ENCODE measurements around the gene LIG1. TPM values are rescaled to one million over a fixed set of nuclear protein-coding genes. Genes with fewer than 3 reads are reported as not detected.

Gene LIG1
- total RNA-seq (2014; rRNA removed; shearing (Covaris generic)) (75.0 and 79.3 TPM in 2 replicates), polyA plus RNA-seq (2016; fragmentation: Nextera tagmentation; extraction: Ambion mirVana) (96.9 and 122 TPM in 2 replicates)
- long read RNA-seq, transcript LIG1-201 (28 exons, 3,384 nt): major isoform, 14 of 28 reads
- long read RNA-seq, partial matches to known transcripts: 6 of 28 reads
- long read RNA-seq, other reads (novel, unspliced or antisense): 8 of 28 reads

DNA sequence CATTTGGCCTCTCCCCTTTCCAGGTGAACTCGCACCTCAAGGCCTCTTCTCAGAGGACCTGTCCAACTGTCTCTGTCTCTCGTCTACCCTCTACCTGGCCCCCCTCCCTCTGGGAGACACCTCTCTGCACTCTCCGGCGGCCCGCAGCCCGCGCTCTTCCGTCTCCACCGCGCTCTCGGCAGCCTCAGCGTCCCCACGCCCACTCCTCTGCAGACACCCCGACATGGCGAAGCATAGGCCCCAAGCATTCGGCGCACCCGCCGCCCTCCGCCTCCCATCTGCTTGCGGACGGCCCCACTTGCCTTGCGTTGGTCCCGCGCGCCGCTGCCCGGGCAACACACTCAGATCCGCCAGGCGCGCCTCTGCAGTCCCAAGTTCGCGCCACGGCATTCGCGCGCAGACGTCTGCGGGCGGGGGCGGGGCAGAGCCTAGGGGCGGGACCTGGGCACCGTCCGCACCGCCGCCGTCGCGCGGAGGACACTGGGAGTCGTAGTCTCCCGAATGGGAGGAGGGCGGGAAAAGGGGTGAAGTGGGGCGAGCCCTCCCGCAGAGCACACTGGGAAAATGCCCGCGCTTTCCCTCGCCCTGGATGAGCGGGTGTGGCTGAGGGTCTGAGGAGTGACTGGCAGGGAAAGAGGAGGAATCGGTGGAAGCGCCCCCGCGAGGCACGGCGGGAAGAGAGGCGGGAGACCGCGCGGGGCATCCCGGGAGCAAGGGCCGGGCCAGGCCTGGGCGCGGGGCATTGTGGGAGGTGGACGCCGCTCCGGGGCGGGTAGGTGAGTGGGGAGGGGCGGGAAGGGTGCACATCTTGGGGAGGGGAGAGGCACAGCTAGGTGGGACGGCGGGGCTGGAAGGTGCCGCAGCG, at the start of gene LIG1, which contains the start of gene ZSWIM9:
Gene LIG1, minus strand, starts transcription at position 406 of the 865 bp plus-strand sequence. CDS start 4,778 bp downstream, outside the sequence.
Gene ZSWIM9, plus strand, starts transcription at position 742 of the 865 bp plus-strand sequence. CDS start 1,123 bp downstream, outside the sequence.
- Mint-ChIP-seq H3K9me3 (no peaks in the 10 kb centered on the region; the same call in 1 of the 3 replicates), H3K4me3 (peak within 1 kb of the TSS; percentile 95), H3K27ac (peak within 1 kb of the TSS; percentile 97), H3K27me3 (ENCODE audit: insufficient read depth, low read depth, poor library complexity) (peaks cover 8% of the 10 kb centered on the region), H3K36me3 (ENCODE audit: low read depth) (peaks cover 33% of the 10 kb centered on the region), H3K4me1 (peaks cover 17% of the 10 kb centered on the region)
- H3K9me2 ChIP-seq (ENCODE audit: insufficient read depth): no peaks in the 10 kb centered on the region
- peak within 1 kb of the TSS; percentile 97 for H3K27ac ChIP-seq (ENCODE audit: low read depth)
- peaks cover 23% of the 10 kb centered on the region for H4K20me1 ChIP-seq (replicated peaks; ENCODE audit: insufficient read depth)
- H3K4me2 ChIP-seq: peak within 1 kb of the TSS; percentile 98
- peak within 1 kb of the TSS; percentile 92 for H3K4me3 ChIP-seq
- H3K27me3 ChIP-seq (ENCODE audit: insufficient read depth): no peaks in the 10 kb centered on the region
- DNase-seq (ENCODE audit: low spot score): peak; percentile 94
- H3K79me2 ChIP-seq (replicated peaks; ENCODE audit: insufficient read depth): peaks cover 59% of the 10 kb centered on the region
- ATAC-seq: peak; percentile 87
- no peaks in the 10 kb centered on the region for H3F3A ChIP-seq (replicated peaks; ENCODE audit: low read depth)
- peaks cover 8% of the 10 kb centered on the region for H3K4me1 ChIP-seq (ENCODE audit: insufficient read depth)
- H2AFZ ChIP-seq: peak within 1 kb of the TSS; percentile 98
- TF ChIP-seq STAT1 (IDR thresholded peaks at IDR 0.05; ENCODE audit: unreplicated experiment) (no peak), EZH2phosphoT487 (IDR thresholded peaks at IDR 0.05; ENCODE audit: unreplicated experiment) (no peak), ZNF462 (CRISPR knock-in tag; IDR thresholded peaks at IDR 0.05) (no peak), POLR2AphosphoS5 (IDR thresholded peaks at IDR 0.05; ENCODE audit: low read depth) (peak; percentile 71), CREB1 (CRISPR knock-in tag; IDR thresholded peaks at IDR 0.05; ENCODE audit: low read depth) (0 out of 2 replicates have a peak, but pooled peaks have one; percentile 49)
- TF ChIP-seq, protein P1, sequence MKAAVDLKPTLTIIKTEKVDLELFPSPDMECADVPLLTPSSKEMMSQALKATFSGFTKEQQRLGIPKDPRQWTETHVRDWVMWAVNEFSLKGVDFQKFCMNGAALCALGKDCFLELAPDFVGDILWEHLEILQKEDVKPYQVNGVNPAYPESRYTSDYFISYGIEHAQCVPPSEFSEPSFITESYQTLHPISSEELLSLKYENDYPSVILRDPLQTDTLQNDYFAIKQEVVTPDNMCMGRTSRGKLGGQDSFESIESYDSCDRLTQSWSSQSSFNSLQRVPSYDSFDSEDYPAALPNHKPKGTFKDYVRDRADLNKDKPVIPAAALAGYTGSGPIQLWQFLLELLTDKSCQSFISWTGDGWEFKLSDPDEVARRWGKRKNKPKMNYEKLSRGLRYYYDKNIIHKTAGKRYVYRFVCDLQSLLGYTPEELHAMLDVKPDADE (IDR thresholded peaks at IDR 0.05): peak; percentile 81
- TF ChIP-seq, protein P2, sequence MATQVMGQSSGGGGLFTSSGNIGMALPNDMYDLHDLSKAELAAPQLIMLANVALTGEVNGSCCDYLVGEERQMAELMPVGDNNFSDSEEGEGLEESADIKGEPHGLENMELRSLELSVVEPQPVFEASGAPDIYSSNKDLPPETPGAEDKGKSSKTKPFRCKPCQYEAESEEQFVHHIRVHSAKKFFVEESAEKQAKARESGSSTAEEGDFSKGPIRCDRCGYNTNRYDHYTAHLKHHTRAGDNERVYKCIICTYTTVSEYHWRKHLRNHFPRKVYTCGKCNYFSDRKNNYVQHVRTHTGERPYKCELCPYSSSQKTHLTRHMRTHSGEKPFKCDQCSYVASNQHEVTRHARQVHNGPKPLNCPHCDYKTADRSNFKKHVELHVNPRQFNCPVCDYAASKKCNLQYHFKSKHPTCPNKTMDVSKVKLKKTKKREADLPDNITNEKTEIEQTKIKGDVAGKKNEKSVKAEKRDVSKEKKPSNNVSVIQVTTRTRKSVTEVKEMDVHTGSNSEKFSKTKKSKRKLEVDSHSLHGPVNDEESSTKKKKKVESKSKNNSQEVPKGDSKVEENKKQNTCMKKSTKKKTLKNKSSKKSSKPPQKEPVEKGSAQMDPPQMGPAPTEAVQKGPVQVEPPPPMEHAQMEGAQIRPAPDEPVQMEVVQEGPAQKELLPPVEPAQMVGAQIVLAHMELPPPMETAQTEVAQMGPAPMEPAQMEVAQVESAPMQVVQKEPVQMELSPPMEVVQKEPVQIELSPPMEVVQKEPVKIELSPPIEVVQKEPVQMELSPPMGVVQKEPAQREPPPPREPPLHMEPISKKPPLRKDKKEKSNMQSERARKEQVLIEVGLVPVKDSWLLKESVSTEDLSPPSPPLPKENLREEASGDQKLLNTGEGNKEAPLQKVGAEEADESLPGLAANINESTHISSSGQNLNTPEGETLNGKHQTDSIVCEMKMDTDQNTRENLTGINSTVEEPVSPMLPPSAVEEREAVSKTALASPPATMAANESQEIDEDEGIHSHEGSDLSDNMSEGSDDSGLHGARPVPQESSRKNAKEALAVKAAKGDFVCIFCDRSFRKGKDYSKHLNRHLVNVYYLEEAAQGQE (IDR thresholded peaks at IDR 0.05; ENCODE audit: unreplicated experiment): no peak
- peaks cover 26% of the 10 kb centered on the region for H3K36me3 ChIP-seq (ENCODE audit: insufficient read depth)
